ENCODE results near the gene MFRP.

- TF ChIP-seq CTCF (conservative IDR thresholded peaks at IDR 0.05): no peak
- TF ChIP-seq ZFX (IDR thresholded peaks at IDR 0.05): no peak
Observed at GRCh38 chr11:119315131-119316015, 31.1 kb downstream of the MFRP start.
